ENCODE measurements around the gene CLDN24. TPM values are rescaled to one million over a fixed set of nuclear protein-coding genes. Genes with fewer than 3 reads are reported as not detected.

The CLDN24 gene
- total RNA-seq (2014; rRNA removed; shearing (Covaris generic)), result not detected in 2 replicates

- no peak within 1 kb of the TSS for H3K4me3 ChIP-seq (ENCODE audit: insufficient read depth, low read depth, low read length)
- H3K36me3 ChIP-seq (replicated peaks; ENCODE audit: control insufficient read depth, insufficient read depth, low read length), result no peaks in the 10 kb centered on the region
- DNase-seq, result no peak
- H3K27me3 ChIP-seq (ENCODE audit: control insufficient read depth, insufficient read depth, low read length), result no peaks in the 10 kb centered on the region
These were observed at the start of gene CLDN24 for GRCh38 chr4:183322326-183322725. TSS of gene CLDN24 (minus strand) at chr4:183322426. CDS start at chr4:183322426, 0 bp downstream.

GRCh38 chr4:183370786-183371185, 48.6 kb upstream of the CLDN24 start:
- Histone ChIP-seq H3K36me3 (replicated peaks; ENCODE audit: control insufficient read depth, insufficient read depth, low read length) (no peaks in the 10 kb centered on the region), H3K4me3 (ENCODE audit: insufficient read depth, low read depth, low read length) (no peak overlapping the region), H3K27me3 (ENCODE audit: control insufficient read depth, insufficient read depth, low read length) (no peaks in the 10 kb centered on the region)
- DNase-seq, result no peak

DNA sequence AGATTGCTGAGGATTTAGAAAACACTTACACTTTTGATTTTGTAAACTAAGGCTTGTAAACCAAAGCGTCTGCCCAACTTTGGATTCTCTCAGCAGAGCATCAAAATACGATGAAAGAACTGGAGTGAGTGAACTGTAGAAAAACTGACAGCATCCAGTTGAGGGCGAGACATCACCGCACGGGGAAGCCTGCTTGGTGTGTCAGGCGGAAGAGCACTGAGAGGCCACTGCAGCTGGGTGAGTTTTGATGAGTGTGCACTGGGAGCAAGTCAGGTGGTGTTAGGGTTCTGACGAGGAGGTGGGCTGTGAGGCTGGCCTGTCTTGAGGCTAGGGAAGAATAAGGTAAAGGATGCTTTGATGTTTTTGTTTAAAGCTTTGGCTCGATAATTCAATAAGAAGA, 46.8 kb upstream of the CLDN24 start:
- Histone ChIP-seq H3K4me3 (ENCODE audit: insufficient read depth, low read depth, low read length) (no peak overlapping the region), H3K36me3 (replicated peaks; ENCODE audit: control insufficient read depth, insufficient read depth, low read length) (no peaks in the 10 kb centered on the region), H3K27me3 (ENCODE audit: control insufficient read depth, insufficient read depth, low read length) (no peaks in the 10 kb centered on the region)
- no peak for DNase-seq

GRCh38 chr4:183366206-183366835, 44.1 kb upstream of the CLDN24 start:
- DNase-seq, result no peak
- H3K36me3 ChIP-seq (replicated peaks; ENCODE audit: control insufficient read depth, insufficient read depth, low read length), result no peaks in the 10 kb centered on the region
- no peak overlapping the region for H3K4me3 ChIP-seq (ENCODE audit: insufficient read depth, low read depth, low read length)
- no peaks in the 10 kb centered on the region for H3K27me3 ChIP-seq (ENCODE audit: control insufficient read depth, insufficient read depth, low read length)

DNA sequence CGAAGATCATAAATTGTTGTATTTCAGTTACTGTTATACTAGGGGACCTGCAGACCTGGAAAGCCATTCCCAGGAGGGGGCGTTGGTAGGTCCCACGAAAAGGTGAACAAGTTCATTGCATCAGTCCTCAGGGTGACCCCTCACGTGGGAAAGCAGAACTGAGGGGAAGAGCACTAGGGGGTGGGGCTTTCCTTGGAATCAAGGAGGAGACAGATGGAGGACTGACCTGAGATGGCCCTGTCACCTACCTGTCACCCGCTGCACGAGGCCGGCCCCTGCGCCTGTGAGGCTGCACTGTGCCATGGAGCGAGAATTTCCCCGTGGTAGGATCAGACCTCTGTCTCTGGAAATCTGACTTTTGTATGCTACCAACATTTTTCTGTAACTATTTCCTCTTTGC, 41.8 kb upstream of the CLDN24 start:
- Histone ChIP-seq H3K4me3 (ENCODE audit: insufficient read depth, low read depth, low read length) (no peak overlapping the region), H3K27me3 (ENCODE audit: control insufficient read depth, insufficient read depth, low read length) (no peaks in the 10 kb centered on the region), H3K36me3 (replicated peaks; ENCODE audit: control insufficient read depth, insufficient read depth, low read length) (no peaks in the 10 kb centered on the region)
- DNase-seq, result no peak

GRCh38 chr4:183362916-183363542, 40.8 kb upstream of the CLDN24 start:
- no peaks in the 10 kb centered on the region for H3K27me3 ChIP-seq (ENCODE audit: control insufficient read depth, insufficient read depth, low read length)
- no peak overlapping the region for H3K4me3 ChIP-seq (ENCODE audit: insufficient read depth, low read depth, low read length)
- peak; percentile 57 for DNase-seq
- H3K36me3 ChIP-seq (replicated peaks; ENCODE audit: control insufficient read depth, insufficient read depth, low read length), result no peaks in the 10 kb centered on the region

- no peaks in the 10 kb centered on the region for H3K27me3 ChIP-seq (ENCODE audit: control insufficient read depth, insufficient read depth, low read length)
- no peaks in the 10 kb centered on the region for H3K36me3 ChIP-seq (replicated peaks; ENCODE audit: control insufficient read depth, insufficient read depth, low read length)
- H3K4me3 ChIP-seq (ENCODE audit: insufficient read depth, low read depth, low read length), result no peak overlapping the region
- DNase-seq, result no peak
These were observed 39.8 kb upstream of the CLDN24 start for GRCh38 chr4:183362036-183362435.

- Histone ChIP-seq H3K27me3 (ENCODE audit: control insufficient read depth, insufficient read depth, low read length) (no peaks in the 10 kb centered on the region), H3K36me3 (replicated peaks; ENCODE audit: control insufficient read depth, insufficient read depth, low read length) (no peaks in the 10 kb centered on the region), H3K4me3 (ENCODE audit: insufficient read depth, low read depth, low read length) (no peak overlapping the region)
- DNase-seq, result no peak
These were observed 38.1 kb upstream of the CLDN24 start for GRCh38 chr4:183360161-183360919.

GRCh38 chr4:183358215-183358755, 36.1 kb upstream of the CLDN24 start:
- no peak for DNase-seq
- Histone ChIP-seq H3K36me3 (replicated peaks; ENCODE audit: control insufficient read depth, insufficient read depth, low read length) (no peaks in the 10 kb centered on the region), H3K27me3 (ENCODE audit: control insufficient read depth, insufficient read depth, low read length) (no peaks in the 10 kb centered on the region), H3K4me3 (ENCODE audit: insufficient read depth, low read depth, low read length) (no peak overlapping the region)

- DNase-seq, result no peak
- Histone ChIP-seq H3K27me3 (ENCODE audit: control insufficient read depth, insufficient read depth, low read length) (no peaks in the 10 kb centered on the region), H3K4me3 (ENCODE audit: insufficient read depth, low read depth, low read length) (no peak overlapping the region), H3K36me3 (replicated peaks; ENCODE audit: control insufficient read depth, insufficient read depth, low read length) (no peaks in the 10 kb centered on the region)
These were observed 34.9 kb upstream of the CLDN24 start for GRCh38 chr4:183356931-183357675.

DNA sequence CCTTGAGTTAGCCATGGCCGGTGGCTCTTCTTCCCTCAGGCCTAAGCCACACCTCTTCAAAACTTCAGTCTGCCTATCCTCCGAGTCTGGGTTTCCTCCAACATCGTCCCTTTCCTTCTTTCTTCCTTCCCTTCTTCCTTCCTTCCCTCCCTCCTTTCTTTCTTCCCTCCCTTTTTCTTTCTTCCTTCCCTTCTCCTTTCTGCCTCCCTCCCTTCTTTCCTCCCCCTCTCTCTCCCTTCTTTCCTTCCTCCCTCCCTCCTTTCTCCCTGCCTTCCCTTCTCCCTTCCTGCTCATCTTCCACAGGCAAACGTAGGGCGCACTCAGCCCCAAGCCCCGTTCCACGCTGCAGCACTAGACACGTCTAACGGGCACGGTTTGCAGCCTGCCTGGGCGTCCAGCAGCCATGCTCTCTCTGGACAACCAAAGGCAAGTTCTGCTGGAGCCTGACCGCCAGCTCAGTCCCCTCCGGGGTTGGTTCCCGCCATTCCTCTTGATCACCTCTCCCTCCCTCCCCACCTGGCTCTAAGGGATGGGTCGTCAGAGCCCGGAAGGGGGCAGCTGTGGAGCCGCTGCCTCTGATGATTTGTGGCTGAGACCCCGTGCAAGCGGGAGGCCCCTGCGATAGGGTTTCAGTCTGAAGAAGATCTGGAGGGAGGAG, 34.1 kb upstream of the CLDN24 start:
- Histone ChIP-seq H3K4me3 (ENCODE audit: insufficient read depth, low read depth, low read length) (no peak overlapping the region), H3K27me3 (ENCODE audit: control insufficient read depth, insufficient read depth, low read length) (no peaks in the 10 kb centered on the region), H3K36me3 (replicated peaks; ENCODE audit: control insufficient read depth, insufficient read depth, low read length) (no peaks in the 10 kb centered on the region)
- DNase-seq, result no peak

GRCh38 chr4:183355405-183355804, 33.2 kb upstream of the CLDN24 start:
- H3K36me3 ChIP-seq (replicated peaks; ENCODE audit: control insufficient read depth, insufficient read depth, low read length), result no peaks in the 10 kb centered on the region
- no peaks in the 10 kb centered on the region for H3K27me3 ChIP-seq (ENCODE audit: control insufficient read depth, insufficient read depth, low read length)
- DNase-seq, result no peak
- no peak overlapping the region for H3K4me3 ChIP-seq (ENCODE audit: insufficient read depth, low read depth, low read length)

DNA sequence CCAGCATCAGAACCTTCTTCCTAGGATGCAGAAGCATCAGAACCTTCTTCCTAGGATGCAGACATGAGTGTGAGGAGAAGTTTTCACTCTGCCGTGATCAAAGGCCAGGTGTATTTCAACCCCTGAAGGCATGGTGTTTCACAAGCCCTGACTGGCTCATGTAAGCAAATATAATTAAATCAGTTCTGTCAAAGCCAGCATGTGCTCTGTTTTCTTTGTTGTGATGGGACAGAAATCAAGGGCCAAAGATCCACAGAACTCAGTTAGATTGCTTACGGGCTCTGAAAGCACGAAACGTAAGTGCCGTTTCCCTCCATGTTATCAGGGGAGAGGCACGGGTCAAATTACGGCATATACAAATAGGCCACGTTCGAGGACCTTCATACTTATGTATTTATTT, 32.0 kb upstream of the CLDN24 start:
- Histone ChIP-seq H3K4me3 (ENCODE audit: insufficient read depth, low read depth, low read length) (no peak overlapping the region), H3K36me3 (replicated peaks; ENCODE audit: control insufficient read depth, insufficient read depth, low read length) (no peaks in the 10 kb centered on the region), H3K27me3 (ENCODE audit: control insufficient read depth, insufficient read depth, low read length) (no peaks in the 10 kb centered on the region)
- no peak for DNase-seq

GRCh38 chr4:183353557-183353956, 31.3 kb upstream of the CLDN24 start:
- no peak for DNase-seq
- H3K4me3 ChIP-seq (ENCODE audit: insufficient read depth, low read depth, low read length), result no peak overlapping the region
- no peaks in the 10 kb centered on the region for H3K36me3 ChIP-seq (replicated peaks; ENCODE audit: control insufficient read depth, insufficient read depth, low read length)
- H3K27me3 ChIP-seq (ENCODE audit: control insufficient read depth, insufficient read depth, low read length), result no peaks in the 10 kb centered on the region

All from H7 (cell line).